ENCODE results near the gene PLB1.

The PLB1 gene

GRCh38 chr2:28552045-28552823 lies 56.4 kb downstream of the PLB1 start:
- H4K20me1 ChIP-seq, result no peaks in the 10 kb centered on the region
- no peak for TF ChIP-seq Cebpa-rat (IDR thresholded peaks at IDR 0.05)
- H3K27ac ChIP-seq, result no peak overlapping the region
- no peak overlapping the region for H3K4me3 ChIP-seq
- H3K27me3 ChIP-seq, result no peaks in the 10 kb centered on the region
- H3K4me1 ChIP-seq, result peaks cover 5% of the 10 kb centered on the region; the same call in 1 of the 2 replicates
- no peak overlapping the region for H3K4me2 ChIP-seq
- H3K36me3 ChIP-seq, result no peaks in the 10 kb centered on the region
- no peak overlapping the region for H3K9ac ChIP-seq
- no peaks in the 10 kb centered on the region for H3K9me3 ChIP-seq

GRCh38 chr2:28556303-28556702 lies 60.4 kb downstream of the PLB1 start:
- H3K27me3 ChIP-seq, result no peaks in the 10 kb centered on the region
- no peaks in the 10 kb centered on the region for H3K9me3 ChIP-seq
- H3K9ac ChIP-seq, result no peak overlapping the region
- no peak overlapping the region for H3K4me2 ChIP-seq
- H3K4me1 ChIP-seq, result peaks cover 5% of the 10 kb centered on the region; the same call in 1 of the 2 replicates
- H3K27ac ChIP-seq, result no peak overlapping the region
- no peaks in the 10 kb centered on the region for H3K36me3 ChIP-seq
- H3K4me3 ChIP-seq, result no peak overlapping the region
- TF ChIP-seq Cebpa-rat (IDR thresholded peaks at IDR 0.05), result no peak
- no peaks in the 10 kb centered on the region for H4K20me1 ChIP-seq

GRCh38 chr2:28557389-28558131 lies 61.7 kb downstream of the PLB1 start:
- Histone ChIP-seq H3K4me2 (no peak overlapping the region), H3K27ac (no peak overlapping the region), H3K9me3 (no peaks in the 10 kb centered on the region), H3K9ac (no peak overlapping the region), H3K4me3 (no peak overlapping the region), H3K27me3 (no peaks in the 10 kb centered on the region), H3K36me3 (no peaks in the 10 kb centered on the region), H3K4me1 (peaks cover 5% of the 10 kb centered on the region; the same call in 1 of the 2 replicates), H4K20me1 (no peaks in the 10 kb centered on the region)
- TF ChIP-seq Cebpa-rat (IDR thresholded peaks at IDR 0.05), result no peak

GRCh38 chr2:28558158-28558820 lies 62.4 kb downstream of the PLB1 start:
- no peak for TF ChIP-seq Cebpa-rat (IDR thresholded peaks at IDR 0.05)
- Histone ChIP-seq H3K4me3 (no peak overlapping the region), H4K20me1 (no peaks in the 10 kb centered on the region), H3K9ac (no peak overlapping the region), H3K9me3 (no peaks in the 10 kb centered on the region), H3K4me2 (no peak overlapping the region), H3K36me3 (no peaks in the 10 kb centered on the region), H3K27ac (no peak overlapping the region), H3K27me3 (no peaks in the 10 kb centered on the region), H3K4me1 (peaks cover 5% of the 10 kb centered on the region; the same call in 1 of the 2 replicates)

- Histone ChIP-seq H3K27me3 (no peaks in the 10 kb centered on the region), H3K4me2 (no peak overlapping the region), H4K20me1 (no peaks in the 10 kb centered on the region), H3K4me1 (peaks cover 1% of the 10 kb centered on the region; the same call in 1 of the 2 replicates), H3K36me3 (no peaks in the 10 kb centered on the region), H3K9me3 (no peaks in the 10 kb centered on the region), H3K27ac (no peak overlapping the region), H3K4me3 (no peak overlapping the region), H3K9ac (no peak overlapping the region)
- no peak for TF ChIP-seq Cebpa-rat (IDR thresholded peaks at IDR 0.05)
Observed at GRCh38 chr2:28558918-28559317, 63.1 kb downstream of the PLB1 start.

GRCh38 chr2:28563869-28564268 lies 68.0 kb downstream of the PLB1 start:
- no peak for TF ChIP-seq Cebpa-rat (IDR thresholded peaks at IDR 0.05)
- H3K27ac ChIP-seq, result no peak overlapping the region
- H3K27me3 ChIP-seq, result no peaks in the 10 kb centered on the region
- peaks cover 10% of the 10 kb centered on the region for H3K4me1 ChIP-seq
- no peaks in the 10 kb centered on the region for H3K36me3 ChIP-seq
- no peaks in the 10 kb centered on the region for H3K9me3 ChIP-seq
- H3K4me2 ChIP-seq, result no peak overlapping the region
- H3K4me3 ChIP-seq, result no peak overlapping the region
- H4K20me1 ChIP-seq, result no peaks in the 10 kb centered on the region
- H3K9ac ChIP-seq, result no peak overlapping the region

- no peak overlapping the region for H3K4me2 ChIP-seq
- H3K4me1 ChIP-seq, result peaks cover 10% of the 10 kb centered on the region
- H3K4me3 ChIP-seq, result no peak overlapping the region
- H3K9ac ChIP-seq, result no peak overlapping the region
- H3K27me3 ChIP-seq, result no peaks in the 10 kb centered on the region
- H4K20me1 ChIP-seq, result no peaks in the 10 kb centered on the region
- H3K9me3 ChIP-seq, result no peaks in the 10 kb centered on the region
- H3K36me3 ChIP-seq, result no peaks in the 10 kb centered on the region
- H3K27ac ChIP-seq, result no peak overlapping the region
- TF ChIP-seq Cebpa-rat (IDR thresholded peaks at IDR 0.05), result no peak
Observed at GRCh38 chr2:28564346-28564745, 68.5 kb downstream of the PLB1 start.

- Histone ChIP-seq H3K4me2 (no peak overlapping the region), H3K27me3 (no peaks in the 10 kb centered on the region), H3K36me3 (no peaks in the 10 kb centered on the region), H3K4me3 (no peak overlapping the region), H3K4me1 (peaks cover 10% of the 10 kb centered on the region), H3K27ac (no peak overlapping the region), H4K20me1 (no peaks in the 10 kb centered on the region), H3K9me3 (no peaks in the 10 kb centered on the region), H3K9ac (no peak overlapping the region)
- TF ChIP-seq Cebpa-rat (IDR thresholded peaks at IDR 0.05), result no peak
Observed at GRCh38 chr2:28565033-28565432, 69.2 kb downstream of the PLB1 start.

- Histone ChIP-seq H3K9ac (peak overlapping the region; percentile 78), H3K4me1 (peaks cover 10% of the 10 kb centered on the region), H3K36me3 (no peaks in the 10 kb centered on the region), H3K27me3 (no peaks in the 10 kb centered on the region), H3K4me2 (peak overlapping the region; percentile 80), H3K9me3 (no peaks in the 10 kb centered on the region), H3K4me3 (peak overlapping the region; percentile 70), H4K20me1 (no peaks in the 10 kb centered on the region), H3K27ac (peak overlapping the region; percentile 45; the same call in 1 of the 2 replicates)
- TF ChIP-seq Cebpa-rat (IDR thresholded peaks at IDR 0.05), result no peak
Observed at GRCh38 chr2:28565720-28566295, 69.9 kb downstream of the PLB1 start.
